D721Med (cell line): ENCODE data around the gene PELI2.

ENCODE experiments used
- DNase-seq: peaks from one replicate; pipeline ENCODE4 v3.0.0; 2011; ENCODE audit warnings: low spot score; ENCODE audit not compliant: insufficient read length
- FAIRE-seq: peaks from 2 replicates; lab custom pipeline; 2011; peaks lifted over from hg19 to GRCh38; lab: Jason Lieb, UNC
- CTCF ChIP-seq: IDR thresholded peaks from 2 replicates; pipeline ENCODE4 v1.5.1; 2012; ENCODE audit warnings: mild to moderate bottlenecking, control low read depth; ENCODE audit not compliant: insufficient read depth; ENCODE audit errors: missing control alignments

PELI2 gene

GRCh38 chr14:56247495-56248200 lies 129.4 kb downstream of the PELI2 start:
- FAIRE-seq (no peak), DNase-seq (no peak)
- peak; percentile 36 for TF ChIP-seq CTCF

GRCh38 chr14:56248442-56248841 lies 130.2 kb downstream of the PELI2 start:
- FAIRE-seq, result no peak
- no peak for TF ChIP-seq CTCF
- no peak for DNase-seq

- FAIRE-seq (no peak), DNase-seq (no peak)
- TF ChIP-seq CTCF, result no peak
Measured at GRCh38 chr14:56261046-56261445, 142.8 kb downstream of the PELI2 start.

- FAIRE-seq, result no peak
Measured at GRCh38 chr14:56262530-56262929, 144.3 kb downstream of the PELI2 start.

GRCh38 chr14:56268039-56268438 lies 149.8 kb downstream of the PELI2 start:
- FAIRE-seq, result no peak
- TF ChIP-seq CTCF, result no peak
- DNase-seq, result no peak

More at GRCh38 chr14:56262530-56262929, 144.3 kb downstream of the PELI2 start:
- no peak for DNase-seq
- TF ChIP-seq CTCF, result no peak

- DNase-seq, result no peak
- TF ChIP-seq CTCF, result no peak
- FAIRE-seq, result no peak
Measured at GRCh38 chr14:56268673-56269072, 150.5 kb downstream of the PELI2 start.

GRCh38 chr14:56270921-56271320 lies 152.7 kb downstream of the PELI2 start:
- no peak for TF ChIP-seq CTCF
- DNase-seq (no peak), FAIRE-seq (no peak)
